GM12865 (cell line): ENCODE results near the gene FEZF1.

ENCODE experiments used
- DNase-seq: peaks from one replicate; pipeline ENCODE4 v3.0.0; 2010; ENCODE audit warnings: low read depth
- H3K4me3 ChIP-seq: 2 replicates; pipeline ENCODE4 v1.5.1; 2011; ENCODE audit warnings: mild to moderate bottlenecking, low read depth, low read length, control low read depth
- TF ChIP-seq, protein P1 (sequence below): IDR thresholded peaks from 2 replicates; pipeline ENCODE4 v1.5.1; 2011; ENCODE audit warnings: low read length, control low read depth, low read depth, inconsistent platforms; ENCODE audit not compliant: insufficient read depth; ENCODE audit errors: missing control alignments

FEZF1 gene

DNA sequence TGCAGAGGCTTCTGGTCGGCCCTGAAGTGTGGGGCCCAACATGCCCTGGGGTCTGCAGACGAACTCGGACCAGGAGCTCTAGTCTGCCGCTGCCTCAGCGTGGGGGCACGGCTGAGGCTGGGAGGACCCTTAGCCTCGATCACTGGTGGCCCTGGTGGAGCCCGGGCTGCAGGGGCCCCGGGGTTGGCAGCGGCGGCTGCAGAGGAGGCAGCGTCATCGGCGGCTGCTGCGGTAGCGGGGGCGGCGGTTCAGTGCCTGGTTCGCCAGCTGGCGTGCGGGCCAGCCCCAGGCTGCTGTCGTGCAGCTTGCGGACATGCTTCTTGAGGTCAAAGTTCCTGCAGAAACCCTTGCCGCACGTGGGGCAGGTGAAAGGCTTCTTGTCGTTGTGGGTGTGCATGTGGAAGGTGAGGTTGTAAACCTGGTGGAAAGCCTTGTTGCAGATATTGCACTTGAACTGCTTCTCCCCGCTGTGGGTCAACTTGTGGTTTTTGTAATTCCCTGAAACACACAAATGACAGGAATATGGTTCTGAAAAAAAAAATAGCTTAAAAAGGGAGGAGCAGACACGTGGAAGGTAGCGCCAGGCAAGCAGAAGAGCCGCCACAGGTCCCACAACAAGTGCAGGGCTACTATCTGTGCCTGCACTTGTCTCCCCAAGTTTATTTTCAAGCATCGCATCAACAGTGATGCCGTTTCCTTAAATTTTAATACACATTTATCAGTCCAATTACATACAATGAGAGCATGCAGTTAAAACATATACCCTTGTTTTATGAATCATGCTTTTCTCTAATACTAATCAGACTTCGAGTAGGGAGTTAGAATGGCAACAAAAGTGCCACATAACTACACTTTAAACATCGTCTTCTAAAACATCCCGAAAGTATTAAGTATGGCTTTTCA is 2.4 kb downstream of the FEZF1 start:
- H3K4me3 ChIP-seq = no peak overlapping the region

DNA sequence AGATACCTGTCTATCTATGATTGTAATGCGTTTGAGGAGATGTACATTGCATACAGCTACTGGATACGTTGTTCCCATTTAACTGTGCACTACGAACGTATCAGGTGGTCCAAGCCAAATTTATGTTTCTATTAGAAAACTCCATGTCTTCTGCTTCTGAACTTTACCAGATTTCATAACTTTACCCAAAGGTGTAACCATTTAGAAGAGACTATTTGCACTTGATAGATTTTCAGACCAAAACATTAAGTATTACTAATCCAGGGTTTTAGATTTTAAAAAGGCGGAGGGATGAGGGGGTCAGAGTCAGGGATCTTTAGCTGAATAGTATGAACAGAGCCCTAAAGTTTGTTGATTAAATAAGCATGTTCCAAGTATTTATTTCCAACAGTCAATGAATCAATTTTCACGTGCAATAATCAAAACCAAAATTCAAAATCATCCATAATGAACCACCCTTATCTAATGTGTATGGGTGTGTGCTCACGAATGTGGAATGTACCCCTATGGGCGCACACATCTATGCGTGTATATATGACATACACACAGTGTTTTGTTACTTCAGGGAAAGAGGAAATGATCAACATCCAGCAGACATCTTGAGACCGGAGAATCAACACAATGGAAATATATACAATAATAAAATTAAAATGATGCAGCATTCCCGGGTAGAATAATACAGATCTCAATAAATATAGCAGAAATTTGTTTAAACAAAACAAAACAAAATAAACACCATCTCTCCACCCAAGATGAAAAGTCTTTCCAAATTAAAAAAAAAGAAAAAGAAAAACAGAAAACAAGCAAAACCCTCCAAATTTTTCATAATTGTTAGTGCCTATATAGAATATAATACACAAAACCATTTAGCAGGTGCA is 3.4 kb downstream of the FEZF1 start:
- H3K4me3 ChIP-seq = no peak overlapping the region
- DNase-seq = no peak
- TF ChIP-seq, protein P1, sequence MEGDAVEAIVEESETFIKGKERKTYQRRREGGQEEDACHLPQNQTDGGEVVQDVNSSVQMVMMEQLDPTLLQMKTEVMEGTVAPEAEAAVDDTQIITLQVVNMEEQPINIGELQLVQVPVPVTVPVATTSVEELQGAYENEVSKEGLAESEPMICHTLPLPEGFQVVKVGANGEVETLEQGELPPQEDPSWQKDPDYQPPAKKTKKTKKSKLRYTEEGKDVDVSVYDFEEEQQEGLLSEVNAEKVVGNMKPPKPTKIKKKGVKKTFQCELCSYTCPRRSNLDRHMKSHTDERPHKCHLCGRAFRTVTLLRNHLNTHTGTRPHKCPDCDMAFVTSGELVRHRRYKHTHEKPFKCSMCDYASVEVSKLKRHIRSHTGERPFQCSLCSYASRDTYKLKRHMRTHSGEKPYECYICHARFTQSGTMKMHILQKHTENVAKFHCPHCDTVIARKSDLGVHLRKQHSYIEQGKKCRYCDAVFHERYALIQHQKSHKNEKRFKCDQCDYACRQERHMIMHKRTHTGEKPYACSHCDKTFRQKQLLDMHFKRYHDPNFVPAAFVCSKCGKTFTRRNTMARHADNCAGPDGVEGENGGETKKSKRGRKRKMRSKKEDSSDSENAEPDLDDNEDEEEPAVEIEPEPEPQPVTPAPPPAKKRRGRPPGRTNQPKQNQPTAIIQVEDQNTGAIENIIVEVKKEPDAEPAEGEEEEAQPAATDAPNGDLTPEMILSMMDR = no peak

More for the DNA sequence above, 2.4 kb downstream of the FEZF1 start:
- no peak for DNase-seq
- TF ChIP-seq, protein P1 = no peak

- no peak for DNase-seq
- TF ChIP-seq, protein P1 = no peak
- H3K4me3 ChIP-seq = no peak overlapping the region
Observed at GRCh38 chr7:122300211-122300932, 4.2 kb downstream of the FEZF1 start.

GRCh38 chr7:122299624-122300210 is 4.8 kb downstream of the FEZF1 start:
- TF ChIP-seq, protein P1 = no peak
- H3K4me3 ChIP-seq = no peak overlapping the region
- DNase-seq = no peak

DNA sequence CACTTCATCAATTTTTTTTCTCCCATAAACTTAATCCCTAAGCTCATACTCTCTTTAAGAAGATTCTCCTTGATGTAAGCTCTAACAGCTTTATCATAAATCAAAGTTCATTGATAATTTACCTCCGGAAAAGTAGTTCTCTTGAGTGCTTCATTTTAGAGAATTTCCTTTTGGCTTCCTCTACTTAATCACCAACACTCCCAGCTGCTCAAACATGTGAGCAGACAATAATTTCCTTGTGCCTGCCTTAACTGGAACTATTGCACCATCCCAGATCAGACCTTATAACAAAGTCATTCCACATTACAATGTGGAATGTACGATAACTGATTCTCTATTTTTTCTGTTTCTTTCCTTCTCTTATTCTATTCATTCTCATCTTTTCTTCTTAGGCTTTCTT is 5.9 kb downstream of the FEZF1 start:
- no peak overlapping the region for H3K4me3 ChIP-seq
- no peak for DNase-seq
- TF ChIP-seq, protein P1 = no peak

GRCh38 chr7:122298131-122298530 is 6.4 kb downstream of the FEZF1 start:
- no peak overlapping the region for H3K4me3 ChIP-seq
- DNase-seq = no peak
- TF ChIP-seq, protein P1 = no peak
